PC-3 (cell line): ENCODE data around the gene SLC11A2. TPM values are rescaled to one million over a fixed set of nuclear protein-coding genes. Genes with fewer than 3 reads are reported as not detected.

ENCODE experiments used
- ATAC-seq: fragments of 200-7000 bp; cut with Tn5 transposase; 2 replicates; pipeline ENCODE4 v1.9.1; 2020; ENCODE audit warnings: mild to moderate bottlenecking, moderate library complexity
- BruUV-seq: library from RNA; stranded (reverse); fragments of 400-500 nt; replicated peaks from 2 replicates; lab custom pipeline; 2021; lab: Mats Ljungman, UMichigan
- CTCF ChIA-PET: fragments of 300-600 bp; sonication (Branson Sonifier 250); formaldehyde crosslinking; loops from one replicate; lab custom pipeline; 2022; ENCODE audit warnings: antibody characterized with exemption; lab: Charles Lee
- POLR2A ChIA-PET: fragments of 300-600 bp; sonication (Branson Sonifier 250); formaldehyde crosslinking; loops from one replicate; lab custom pipeline; 2022; ENCODE audit warnings: antibody characterized with exemption; ENCODE audit not compliant: unreplicated experiment; lab: Charles Lee
- DNase-seq: peaks from one replicate; pipeline ENCODE4 v3.0.0-alpha.2; 2015
- H2AFZ ChIP-seq: fragments of 300-600 bp; sonication (generic); 2 replicates; pipeline ENCODE4 v1.6.0; 2016; ENCODE audit warnings: antibody characterized with exemption, low read length
- H3F3A ChIP-seq: fragments of 300-600 bp; sonication (generic); one replicate; pipeline ENCODE4 v1.6.0; 2017; ENCODE audit warnings: antibody characterized with exemption, low read length, control low read depth, mild to moderate bottlenecking; ENCODE audit not compliant: unreplicated experiment
- H3K27ac ChIP-seq: fragments of 300-600 bp; sonication (generic); 2 replicates; pipeline ENCODE4 v1.5.1; 2016; ENCODE audit warnings: mild to moderate bottlenecking, low read length
- H3K27me3 ChIP-seq: fragments of 300-600 bp; sonication (generic); 2 replicates; pipeline ENCODE4 v1.6.1; 2016; ENCODE audit warnings: low read length, mixed read lengths
- H3K36me3 ChIP-seq: fragments of 300-600 bp; sonication (generic); 2 replicates; pipeline ENCODE4 v1.6.1; 2016; ENCODE audit warnings: low read depth, mixed run types, low read length, mixed read lengths
- H3K4me1 ChIP-seq: fragments of 300-600 bp; sonication (generic); 2 replicates; pipeline ENCODE4 v1.5.1; 2016; ENCODE audit warnings: low read length; ENCODE audit not compliant: insufficient read depth
- H3K4me2 ChIP-seq: fragments of 300-600 bp; sonication (generic); 2 replicates; pipeline ENCODE4 v1.6.0; 2016; ENCODE audit warnings: low read length
- H3K4me3 ChIP-seq: fragments of 300-600 bp; sonication (generic); 2 replicates; pipeline ENCODE4 v1.5.1; 2016; ENCODE audit warnings: mild to moderate bottlenecking, low read length, mixed read lengths
- H3K79me2 ChIP-seq: fragments of 300-600 bp; sonication (generic); 2 replicates; pipeline ENCODE4 v1.6.1; 2017; ENCODE audit warnings: low read length, mixed read lengths
- H3K9ac ChIP-seq: fragments of 300-600 bp; sonication (generic); 2 replicates; pipeline ENCODE4 v1.6.0; 2016; ENCODE audit warnings: mild to moderate bottlenecking, low read length
- H3K9me2 ChIP-seq: fragments of 300-600 bp; sonication (generic); replicated peaks from 2 replicates; pipeline ENCODE4 v1.6.1; 2016; ENCODE audit warnings: mixed run types, low read length, mixed read lengths
- H3K9me3 ChIP-seq: fragments of 300-600 bp; sonication (generic); 2 replicates; pipeline ENCODE4 v1.6.1; 2016; ENCODE audit warnings: low read length, mixed read lengths
- H4K20me1 ChIP-seq: fragments of 300-600 bp; sonication (generic); 2 replicates; pipeline ENCODE4 v1.6.1; 2016; ENCODE audit warnings: low read length, mixed read lengths
- CTCF ChIP-seq: fragments of 300-600 bp; sonication (generic); conservative IDR thresholded peaks from 2 replicates; pipeline ENCODE4 v1.5.1; 2017; ENCODE audit warnings: antibody characterized with exemption, low read depth, mild to moderate bottlenecking, low read length
- EZH2 ChIP-seq: fragments of 300-600 bp; sonication (generic); IDR thresholded peaks from one replicate; pipeline ENCODE4 v1.6.1; 2017; ENCODE audit warnings: antibody characterized with exemption, mild to moderate bottlenecking, low read length; ENCODE audit not compliant: unreplicated experiment
- EZH2phosphoT487 ChIP-seq: fragments of 300-600 bp; sonication (generic); IDR thresholded peaks from 2 replicates; pipeline ENCODE4 v1.6.1; 2018; ENCODE audit warnings: mild to moderate bottlenecking, antibody characterized with exemption, low read length, borderline replicate concordance
- intact Hi-C: fragments of 100-400 bp; cut with micrococcal nuclease; formaldehyde crosslinking; loops from 2 replicates; pipeline ENCODE4 v1.9.0; 2023
- total RNA-seq: library from RNA; depleted of rRNA; stranded (reverse); fragments of >200 nt; gene quantifications from 2 replicates; pipeline ENCODE4 v1.2.3, GENCODE V29; 2014

The SLC11A2 gene
- total RNA-seq, 1 experiment from 2014 or later, result 38.8 TPM

- Histone ChIP-seq H3K9me2 (no peaks in the 10 kb centered on the region), H3K4me3 (no peak overlapping the region), H3F3A (no peaks in the 10 kb centered on the region), H4K20me1 (no peaks in the 10 kb centered on the region), H3K36me3 (peaks cover 71% of the 10 kb centered on the region), H3K4me1 (peaks cover 7% of the 10 kb centered on the region; the same call in 1 of the 2 replicates), H3K79me2 (no peaks in the 10 kb centered on the region), H3K4me2 (no peak overlapping the region), H2AFZ (no peak overlapping the region), H3K27me3 (no peaks in the 10 kb centered on the region), H3K9me3 (no peaks in the 10 kb centered on the region), H3K9ac (no peak overlapping the region), H3K27ac (no peak overlapping the region)
- no peak for DNase-seq
- intact Hi-C loops, result no loop called here
- no peak for TF ChIP-seq EZH2phosphoT487
- TF ChIP-seq CTCF, result no peak
- no peak for TF ChIP-seq EZH2
- POLR2A ChIA-PET, result no interaction called here
- no peak for ATAC-seq
- no TSS peak for BruUV-seq
- CTCF ChIA-PET, result no interaction called here
Measured at GRCh38 chr12:51059086-51059485, 32.9 kb upstream of the SLC11A2 start.

GRCh38 chr12:51056242-51056641, 30.1 kb upstream of the SLC11A2 start:
- H3K79me2 ChIP-seq, result peaks cover 7% of the 10 kb centered on the region; the same call in 1 of the 2 replicates
- H4K20me1 ChIP-seq, result no peaks in the 10 kb centered on the region
- H3K27me3 ChIP-seq, result no peaks in the 10 kb centered on the region
- H3F3A ChIP-seq, result no peaks in the 10 kb centered on the region
- peaks cover 59% of the 10 kb centered on the region for H3K36me3 ChIP-seq
- intact Hi-C loops, result no loop called here
- ChIA-PET CTCF (interaction anchor here (0.6 kb wide), 1 partner anchor 282 kb away, joined by 5 read pairs; no protein-coding TSS in a partner anchor), POLR2A (no interaction called here)
- DNase-seq (peak; percentile 84), ATAC-seq (peak; percentile 67)
- no peak overlapping the region for H3K4me2 ChIP-seq
- no peak for TF ChIP-seq CTCF
- no peak for TF ChIP-seq EZH2
- no peak for TF ChIP-seq EZH2phosphoT487
- no peak overlapping the region for H3K9ac ChIP-seq
- H3K9me2 ChIP-seq, result no peaks in the 10 kb centered on the region
- H3K27ac ChIP-seq, result no peak overlapping the region
- no peaks in the 10 kb centered on the region for H3K9me3 ChIP-seq
- no peak overlapping the region for H2AFZ ChIP-seq
- BruUV-seq, result no TSS peak
- H3K4me3 ChIP-seq, result no peak overlapping the region
- peaks cover 7% of the 10 kb centered on the region; the same call in 1 of the 2 replicates for H3K4me1 ChIP-seq

- Histone ChIP-seq H3K4me1 (peaks cover 7% of the 10 kb centered on the region; the same call in 1 of the 2 replicates), H3K79me2 (peaks cover 13% of the 10 kb centered on the region), H3K36me3 (peaks cover 49% of the 10 kb centered on the region), H2AFZ (no peak overlapping the region), H3F3A (no peaks in the 10 kb centered on the region), H3K4me2 (no peak overlapping the region), H3K4me3 (no peak overlapping the region), H4K20me1 (no peaks in the 10 kb centered on the region), H3K9me2 (no peaks in the 10 kb centered on the region), H3K9me3 (no peaks in the 10 kb centered on the region), H3K27ac (no peak overlapping the region), H3K9ac (no peak overlapping the region), H3K27me3 (no peaks in the 10 kb centered on the region)
- TF ChIP-seq EZH2phosphoT487 (no peak), EZH2 (no peak), CTCF (no peak)
- CTCF ChIA-PET, result no interaction called here
- intact Hi-C loops, result no loop called here
- no peak for ATAC-seq
- BruUV-seq, result no TSS peak
- DNase-seq, result no peak
- POLR2A ChIA-PET, result no interaction called here
Measured at GRCh38 chr12:51055060-51055459, 28.9 kb upstream of the SLC11A2 start.
